ENCODE measurements around the gene ZNF746. TPM values are rescaled to one million over a fixed set of nuclear protein-coding genes. Genes with fewer than 3 reads are reported as not detected.

The ZNF746 gene
- total RNA-seq, 4 donors from 2014 or later = 15.8 to 50.4 (median 33.1) TPM

GRCh38 chr7:149432121-149432691, 65.4 kb downstream of the ZNF746 start:
- no peak overlapping the region for H3K27ac ChIP-seq
- 94% methylated on average over 49 of the region's 53 CpGs; no CpG with 5 or more reads in 1 of the 2 donors for WGBS, 2 donors (ENCODE audit: low coverage in 1 of 2)
- no peaks in the 10 kb centered on the region for H3K9me3 ChIP-seq
- no peak overlapping the region for H3K4me3 ChIP-seq
- H3K4me1 ChIP-seq = no peaks in the 10 kb centered on the region
- TF ChIP-seq CTCF (IDR thresholded peaks at IDR 0.05) = no peak
- no peak for TF ChIP-seq POLR2A (IDR thresholded peaks at IDR 0.05)
- no peak for TF ChIP-seq EP300 (IDR thresholded peaks at IDR 0.05; ENCODE audit: low read depth)
- TF ChIP-seq POLR2AphosphoS5 (IDR thresholded peaks at IDR 0.05) = no peak
- intact Hi-C loops (cut with DNase I; ENCODE audit: low total_unique reads) (no loop called here), in situ Hi-C loops (cut with MboI; ENCODE audit: low pct_ligation_motif_present in 1 of 4, low pct_unique_long_range_greater_than_20kb in 1 of 4, low sequenced_read_pairs in 3 of 4) (no loop called here)
- H3K36me3 ChIP-seq = peaks cover 0 to 39% (median 7%) of the 10 kb centered on the region in 4 donors
- no peaks in the 10 kb centered on the region for H3K27me3 ChIP-seq
- no peak for DNase-seq

GRCh38 chr7:149431486-149432120, 66.0 kb downstream of the ZNF746 start:
- DNase-seq = no peak
- Histone ChIP-seq H3K36me3 (peaks cover 0 to 39% (median 7%) of the 10 kb centered on the region in 4 donors), H3K4me1 (no peaks in the 10 kb centered on the region), H3K4me3 (no peak overlapping the region), H3K27ac (no peak overlapping the region), H3K27me3 (no peaks in the 10 kb centered on the region), H3K9me3 (no peaks in the 10 kb centered on the region)
- WGBS, 2 donors (ENCODE audit: low coverage in 1 of 2) = 80 to 97% methylated on average over 2 to 59 of the region's 66 CpGs
- TF ChIP-seq POLR2A (IDR thresholded peaks at IDR 0.05) (no peak), EP300 (IDR thresholded peaks at IDR 0.05; ENCODE audit: low read depth) (peak; percentile 50)
- in situ Hi-C loops (cut with MboI; ENCODE audit: low pct_ligation_motif_present in 1 of 4, low pct_unique_long_range_greater_than_20kb in 1 of 4, low sequenced_read_pairs in 3 of 4) (no loop called here), intact Hi-C loops (cut with DNase I; ENCODE audit: low total_unique reads) (no loop called here)

- H3K9me3 ChIP-seq = no peaks in the 10 kb centered on the region
- H3K27ac ChIP-seq = no peak overlapping the region
- in situ Hi-C loops (cut with MboI; ENCODE audit: low pct_ligation_motif_present in 1 of 4, low pct_unique_long_range_greater_than_20kb in 1 of 4, low sequenced_read_pairs in 3 of 4) = no loop called here
- H3K4me3 ChIP-seq = no peak overlapping the region
- H3K4me1 ChIP-seq = no peaks in the 10 kb centered on the region
- peaks cover 0 to 32% (median 7%) of the 10 kb centered on the region in 4 donors for H3K36me3 ChIP-seq
- no peaks in the 10 kb centered on the region for H3K27me3 ChIP-seq
- intact Hi-C loops (cut with DNase I; ENCODE audit: low total_unique reads) = no loop called here
- 89% methylated on average over 4 of the region's 4 CpGs; no CpG with 5 or more reads in 1 of the 2 donors for WGBS, 2 donors (ENCODE audit: low coverage in 1 of 2)
- no peak for DNase-seq
- no peak for TF ChIP-seq CTCF (IDR thresholded peaks at IDR 0.05)
- no peak for TF ChIP-seq EP300 (IDR thresholded peaks at IDR 0.05; ENCODE audit: low read depth)
- no peak for TF ChIP-seq POLR2A (IDR thresholded peaks at IDR 0.05)
- no peak for TF ChIP-seq POLR2AphosphoS5 (IDR thresholded peaks at IDR 0.05)
These were observed 67.4 kb downstream of the ZNF746 start for GRCh38 chr7:149430192-149430591.

- intact Hi-C loops (cut with DNase I; ENCODE audit: low total_unique reads) = no loop called here
- TF ChIP-seq POLR2A (IDR thresholded peaks at IDR 0.05) = no peak
- no peak for TF ChIP-seq EP300 (IDR thresholded peaks at IDR 0.05; ENCODE audit: low read depth)
- no peak for TF ChIP-seq CTCF (IDR thresholded peaks at IDR 0.05)
- no peak for TF ChIP-seq POLR2AphosphoS5 (IDR thresholded peaks at IDR 0.05)
- Histone ChIP-seq H3K27me3 (no peaks in the 10 kb centered on the region), H3K4me3 (no peak overlapping the region), H3K4me1 (peaks cover 2 to 8% (median 4%) of the 10 kb centered on the region in 4 donors), H3K27ac (no peak overlapping the region), H3K9me3 (no peaks in the 10 kb centered on the region), H3K36me3 (peaks cover 0 to 13% (median 6%) of the 10 kb centered on the region in 4 donors)
- in situ Hi-C loops (cut with MboI; ENCODE audit: low pct_ligation_motif_present in 1 of 4, low pct_unique_long_range_greater_than_20kb in 1 of 4, low sequenced_read_pairs in 3 of 4) = no loop called here
- 82 to 94% methylated on average over 2 of the region's 2 CpGs for WGBS, 2 donors (ENCODE audit: low coverage in 1 of 2)
- no peak for DNase-seq
These were observed 69.7 kb downstream of the ZNF746 start for GRCh38 chr7:149427893-149428292.

All from transverse colon (tissue), 4 donors.